HepG2 (cell line): ENCODE results near the gene ERFL. TPM values are rescaled to one million over a fixed set of nuclear protein-coding genes. Genes with fewer than 3 reads are reported as not detected.

Source experiments
- GLI4 ChIP-seq: sonication (generic); formaldehyde crosslinking; IDR thresholded peaks from 2 replicates; pipeline ENCODE4 v1.5.1; 2020; ENCODE audit warnings: missing genetic modification reagents, mild to moderate bottlenecking, moderate library complexity, borderline replicate concordance
- IRX3 ChIP-seq: sonication (generic); formaldehyde crosslinking; IDR thresholded peaks from 2 replicates; pipeline ENCODE4 v1.8.1; 2023; ENCODE audit warnings: mild to moderate bottlenecking, low read depth, missing genetic modification reagents, borderline replicate concordance
- MATR3 ChIP-seq: sonication (generic); formaldehyde crosslinking; IDR thresholded peaks from 2 replicates; pipeline ENCODE4 v1.4.0; 2020; ENCODE audit warnings: missing genetic modification reagents
- NR2F6 ChIP-seq, 2 experiments: IDR thresholded peaks; 2 replicates each; pipeline ENCODE4 v1.6.1; 2016; ENCODE audit warnings: antibody characterized with exemption in 1 of 2, mild to moderate bottlenecking in 1 of 2
- RXRA ChIP-seq: sonication (generic); formaldehyde crosslinking; IDR thresholded peaks from 2 replicates; pipeline ENCODE4 v1.5.1; 2020; ENCODE audit warnings: missing genetic modification reagents
- ZNF598 ChIP-seq: sonication (generic); formaldehyde crosslinking; IDR thresholded peaks from 2 replicates; pipeline ENCODE4 v1.5.1; 2020; ENCODE audit warnings: mild to moderate bottlenecking, missing genetic modification reagents, borderline replicate concordance
- polyA plus RNA-seq, 8 experiments: library from polyadenylated mRNA; depleted of rRNA in 3 of 8; stranded (reverse) in 7 of 8; unstranded in 1 of 8; fragments of >200 nt; fragmentation: Illumina TruSeq in 4 of 8; extraction: Trizol in 4 of 8; gene quantifications; 2 replicates each; pipeline versions ENCODE4 v1.2.1 to v1.2.3, GENCODE V29; 2011 to 2016; ENCODE audit warnings: low read depth in 4 of 8, missing spikeins in 1 of 8, mixed read lengths in 1 of 8; ENCODE audit not compliant: insufficient read depth in 1 of 8
- total RNA-seq, 5 experiments: library from RNA; depleted of rRNA; stranded (reverse); fragments of >200 nt; fragmentation: Illumina TruSeq; extraction: Trizol; gene quantifications; 2 replicates each; pipeline ENCODE4 v1.2.3, GENCODE V29; 2016; ENCODE audit warnings: low read depth in 1 of 5
- TF ChIP-seq, protein P1 (sequence below): sonication (generic); formaldehyde crosslinking; IDR thresholded peaks from 2 replicates; pipeline ENCODE4 v1.4.0; 2020; ENCODE audit warnings: missing genetic modification reagents, borderline replicate concordance
- TF ChIP-seq, protein P2 (sequence below): IDR thresholded peaks from 2 replicates; pipeline ENCODE4 v1.6.1; 2016
- TF ChIP-seq, protein P3 (sequence below), 2 experiments: fragments of 450-650 bp in 1 of 2; sonication (generic) in 1 of 2; formaldehyde crosslinking in 1 of 2; IDR thresholded peaks; 2 replicates each; pipeline versions ENCODE4 v1.6.1 to v1.8.0; 2016 to 2022; ENCODE audit warnings: antibody characterized with exemption in 1 of 2, mild to moderate bottlenecking in 1 of 2, missing genetic modification reagents in 1 of 2
- TF ChIP-seq, protein P4 (sequence below): sonication (generic); formaldehyde crosslinking; IDR thresholded peaks from 2 replicates; pipeline ENCODE4 v1.9.0; 2022; ENCODE audit warnings: low read depth, missing genetic modification reagents

The ERFL gene
- total and polyA plus RNA-seq, 2 of the 13 experiments (the other 11 are each of a cell fraction or from before 2014, with no cell fraction given) = not detected

DNA sequence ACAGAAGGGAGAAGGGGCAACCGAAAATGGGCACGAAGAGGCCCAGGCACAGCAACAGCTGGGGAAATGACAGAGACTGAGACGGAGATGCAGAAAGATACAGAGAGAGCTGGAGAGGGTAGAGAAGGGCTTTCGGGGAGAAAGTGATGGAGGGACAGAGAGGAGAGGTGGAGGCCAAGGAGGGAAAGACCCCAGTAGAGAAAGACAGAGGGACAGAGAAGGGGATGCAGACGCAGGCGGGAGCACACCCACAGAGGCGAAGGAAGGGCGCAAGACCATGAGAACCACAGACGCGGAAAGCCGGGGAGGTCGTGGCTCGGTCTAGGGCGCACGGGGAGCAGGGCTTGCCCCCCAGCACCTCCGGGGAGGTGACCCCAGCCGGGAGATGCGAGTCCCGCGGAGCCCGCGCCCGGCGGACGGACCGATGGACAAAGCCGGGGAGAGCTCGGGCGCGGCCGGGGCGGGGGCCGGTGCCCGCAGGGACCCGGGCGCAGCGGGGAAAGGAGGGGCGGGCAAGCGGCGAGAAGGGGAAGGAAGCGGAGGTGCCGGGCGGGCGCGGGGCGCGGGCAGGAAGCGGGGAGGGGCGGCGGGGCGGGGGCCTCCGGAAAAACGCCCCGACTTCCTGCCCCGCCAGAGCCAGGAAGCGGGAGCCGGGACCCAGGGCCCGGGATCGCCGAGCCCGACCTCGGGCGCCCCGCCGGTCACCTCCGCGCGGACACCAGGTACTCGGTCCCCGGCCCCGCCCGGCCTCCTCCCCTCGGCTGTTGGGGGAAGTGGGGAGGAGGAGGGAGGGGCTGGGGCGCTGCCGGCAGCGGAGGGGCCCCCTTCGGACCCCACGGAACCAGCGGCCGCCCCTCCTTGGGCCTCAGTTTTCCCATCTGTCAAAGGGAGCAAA lies 45.4 kb downstream of the ERFL start, which contains the start of gene ARHGEF1 (continued):
- TF ChIP-seq, protein P1, sequence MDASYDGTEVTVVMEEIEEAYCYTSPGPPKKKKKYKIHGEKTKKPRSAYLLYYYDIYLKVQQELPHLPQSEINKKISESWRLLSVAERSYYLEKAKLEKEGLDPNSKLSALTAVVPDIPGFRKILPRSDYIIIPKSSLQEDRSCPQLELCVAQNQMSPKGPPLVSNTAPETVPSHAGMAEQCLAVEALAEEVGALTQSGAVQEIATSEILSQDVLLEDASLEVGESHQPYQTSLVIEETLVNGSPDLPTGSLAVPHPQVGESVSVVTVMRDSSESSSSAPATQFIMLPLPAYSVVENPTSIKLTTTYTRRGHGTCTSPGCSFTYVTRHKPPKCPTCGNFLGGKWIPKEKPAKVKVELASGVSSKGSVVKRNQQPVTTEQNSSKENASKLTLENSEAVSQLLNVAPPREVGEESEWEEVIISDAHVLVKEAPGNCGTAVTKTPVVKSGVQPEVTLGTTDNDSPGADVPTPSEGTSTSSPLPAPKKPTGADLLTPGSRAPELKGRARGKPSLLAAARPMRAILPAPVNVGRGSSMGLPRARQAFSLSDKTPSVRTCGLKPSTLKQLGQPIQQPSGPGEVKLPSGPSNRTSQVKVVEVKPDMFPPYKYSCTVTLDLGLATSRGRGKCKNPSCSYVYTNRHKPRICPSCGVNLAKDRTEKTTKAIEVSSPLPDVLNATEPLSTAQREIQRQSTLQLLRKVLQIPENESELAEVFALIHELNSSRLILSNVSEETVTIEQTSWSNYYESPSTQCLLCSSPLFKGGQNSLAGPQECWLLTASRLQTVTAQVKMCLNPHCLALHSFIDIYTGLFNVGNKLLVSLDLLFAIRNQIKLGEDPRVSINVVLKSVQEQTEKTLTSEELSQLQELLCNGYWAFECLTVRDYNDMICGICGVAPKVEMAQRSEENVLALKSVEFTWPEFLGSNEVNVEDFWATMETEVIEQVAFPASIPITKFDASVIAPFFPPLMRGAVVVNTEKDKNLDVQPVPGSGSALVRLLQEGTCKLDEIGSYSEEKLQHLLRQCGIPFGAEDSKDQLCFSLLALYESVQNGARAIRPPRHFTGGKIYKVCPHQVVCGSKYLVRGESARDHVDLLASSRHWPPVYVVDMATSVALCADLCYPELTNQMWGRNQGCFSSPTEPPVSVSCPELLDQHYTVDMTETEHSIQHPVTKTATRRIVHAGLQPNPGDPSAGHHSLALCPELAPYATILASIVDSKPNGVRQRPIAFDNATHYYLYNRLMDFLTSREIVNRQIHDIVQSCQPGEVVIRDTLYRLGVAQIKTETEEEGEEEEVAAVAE (CRISPR knock-in tag) = no peak
- TF ChIP-seq IRX3 (CRISPR knock-in tag) (no peak), RXRA (CRISPR knock-in tag) (no peak), GLI4 (CRISPR knock-in tag) (no peak), NR2F6 (IDR thresholded peaks at IDR 0.05) (no peak), NR2F6 (CRISPR knock-in tag; IDR thresholded peaks at IDR 0.05) (no peak), ZNF598 (no peak; the same call in 1 of the 2 replicates), MATR3 (CRISPR knock-in tag) (no peak)
- TF ChIP-seq, protein P2, sequence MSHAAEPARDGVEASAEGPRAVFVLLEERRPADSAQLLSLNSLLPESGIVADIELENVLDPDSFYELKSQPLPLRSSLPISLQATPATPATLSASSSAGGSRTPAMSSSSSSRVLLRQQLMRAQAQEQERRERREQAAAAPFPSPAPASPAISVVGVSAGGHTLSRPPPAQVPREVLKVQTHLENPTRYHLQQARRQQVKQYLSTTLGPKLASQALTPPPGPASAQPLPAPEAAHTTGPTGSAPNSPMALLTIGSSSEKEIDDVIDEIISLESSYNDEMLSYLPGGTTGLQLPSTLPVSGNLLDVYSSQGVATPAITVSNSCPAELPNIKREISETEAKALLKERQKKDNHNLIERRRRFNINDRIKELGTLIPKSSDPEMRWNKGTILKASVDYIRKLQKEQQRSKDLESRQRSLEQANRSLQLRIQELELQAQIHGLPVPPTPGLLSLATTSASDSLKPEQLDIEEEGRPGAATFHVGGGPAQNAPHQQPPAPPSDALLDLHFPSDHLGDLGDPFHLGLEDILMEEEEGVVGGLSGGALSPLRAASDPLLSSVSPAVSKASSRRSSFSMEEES (CRISPR knock-in tag) = no peak
- TF ChIP-seq, protein P3, sequence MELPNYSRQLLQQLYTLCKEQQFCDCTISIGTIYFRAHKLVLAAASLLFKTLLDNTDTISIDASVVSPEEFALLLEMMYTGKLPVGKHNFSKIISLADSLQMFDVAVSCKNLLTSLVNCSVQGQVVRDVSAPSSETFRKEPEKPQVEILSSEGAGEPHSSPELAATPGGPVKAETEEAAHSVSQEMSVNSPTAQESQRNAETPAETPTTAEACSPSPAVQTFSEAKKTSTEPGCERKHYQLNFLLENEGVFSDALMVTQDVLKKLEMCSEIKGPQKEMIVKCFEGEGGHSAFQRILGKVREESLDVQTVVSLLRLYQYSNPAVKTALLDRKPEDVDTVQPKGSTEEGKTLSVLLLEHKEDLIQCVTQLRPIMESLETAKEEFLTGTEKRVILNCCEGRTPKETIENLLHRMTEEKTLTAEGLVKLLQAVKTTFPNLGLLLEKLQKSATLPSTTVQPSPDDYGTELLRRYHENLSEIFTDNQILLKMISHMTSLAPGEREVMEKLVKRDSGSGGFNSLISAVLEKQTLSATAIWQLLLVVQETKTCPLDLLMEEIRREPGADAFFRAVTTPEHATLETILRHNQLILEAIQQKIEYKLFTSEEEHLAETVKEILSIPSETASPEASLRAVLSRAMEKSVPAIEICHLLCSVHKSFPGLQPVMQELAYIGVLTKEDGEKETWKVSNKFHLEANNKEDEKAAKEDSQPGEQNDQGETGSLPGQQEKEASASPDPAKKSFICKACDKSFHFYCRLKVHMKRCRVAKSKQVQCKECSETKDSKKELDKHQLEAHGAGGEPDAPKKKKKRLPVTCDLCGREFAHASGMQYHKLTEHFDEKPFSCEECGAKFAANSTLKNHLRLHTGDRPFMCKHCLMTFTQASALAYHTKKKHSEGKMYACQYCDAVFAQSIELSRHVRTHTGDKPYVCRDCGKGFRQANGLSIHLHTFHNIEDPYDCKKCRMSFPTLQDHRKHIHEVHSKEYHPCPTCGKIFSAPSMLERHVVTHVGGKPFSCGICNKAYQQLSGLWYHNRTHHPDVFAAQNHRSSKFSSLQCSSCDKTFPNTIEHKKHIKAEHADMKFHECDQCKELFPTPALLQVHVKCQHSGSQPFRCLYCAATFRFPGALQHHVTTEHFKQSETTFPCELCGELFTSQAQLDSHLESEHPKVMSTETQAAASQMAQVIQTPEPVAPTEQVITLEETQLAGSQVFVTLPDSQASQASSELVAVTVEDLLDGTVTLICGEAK (IDR thresholded peaks at IDR 0.05) = no peak
- TF ChIP-seq, protein P3 (CRISPR knock-in tag; IDR thresholded peaks at IDR 0.05) = peak; percentile 46; the same call in 1 of the 2 replicates
- TF ChIP-seq, protein P4, sequence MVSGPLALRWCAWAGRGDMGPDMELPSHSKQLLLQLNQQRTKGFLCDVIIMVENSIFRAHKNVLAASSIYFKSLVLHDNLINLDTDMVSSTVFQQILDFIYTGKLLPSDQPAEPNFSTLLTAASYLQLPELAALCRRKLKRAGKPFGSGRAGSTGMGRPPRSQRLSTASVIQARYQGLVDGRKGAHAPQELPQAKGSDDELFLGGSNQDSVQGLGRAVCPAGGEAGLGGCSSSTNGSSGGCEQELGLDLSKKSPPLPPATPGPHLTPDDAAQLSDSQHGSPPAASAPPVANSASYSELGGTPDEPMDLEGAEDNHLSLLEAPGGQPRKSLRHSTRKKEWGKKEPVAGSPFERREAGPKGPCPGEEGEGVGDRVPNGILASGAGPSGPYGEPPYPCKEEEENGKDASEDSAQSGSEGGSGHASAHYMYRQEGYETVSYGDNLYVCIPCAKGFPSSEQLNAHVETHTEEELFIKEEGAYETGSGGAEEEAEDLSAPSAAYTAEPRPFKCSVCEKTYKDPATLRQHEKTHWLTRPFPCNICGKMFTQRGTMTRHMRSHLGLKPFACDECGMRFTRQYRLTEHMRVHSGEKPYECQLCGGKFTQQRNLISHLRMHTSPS (CRISPR knock-in tag) = no peak
